ENCODE data around the gene CEP55. TPM values are rescaled to one million over a fixed set of nuclear protein-coding genes. Genes with fewer than 3 reads are reported as not detected.

The CEP55 gene
- total and polyA plus RNA-seq, 2 of the 8 experiments (the other 6 are each of a cell fraction or from before 2014, with no cell fraction given): 7.0 to 19.6 TPM

DNA sequence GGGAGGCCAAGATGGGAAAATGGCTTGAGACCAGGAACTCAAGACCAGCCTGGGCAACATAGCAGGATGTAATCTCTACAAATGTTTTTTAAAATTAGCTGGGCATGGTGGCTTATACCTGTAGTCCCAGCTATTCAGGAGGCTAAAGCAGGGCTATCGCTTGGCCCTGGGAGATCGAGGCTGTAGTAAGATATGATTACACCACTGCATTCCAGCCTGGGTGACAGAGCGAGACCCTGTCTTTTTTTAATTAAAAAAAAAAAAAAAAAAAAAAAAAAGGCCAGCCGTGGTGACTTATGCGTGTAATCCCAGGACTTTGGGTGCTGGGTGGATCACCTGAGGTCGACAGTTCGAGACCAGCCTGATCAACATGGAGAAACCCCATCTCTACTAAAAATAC, 41.7 kb upstream of the CEP55 start:
- DNase-seq (ENCODE audit: low read depth in 1 of 2, low spot score in 2 of 2): no peak
- CTCF ChIA-PET (ENCODE audit: partially characterized antibody): interaction anchor here (0.6 to 1.8 kb wide), 4 partner anchors 11 to 79 kb away, joined by 3 to 5 read pairs (median 3); no protein-coding TSS in a partner anchor
- no peak overlapping the region for H4K5ac ChIP-seq (ENCODE audit: insufficient read length, low read depth, low read length)
- H3K4me1 ChIP-seq (replicated peaks in 1 of 4; ENCODE audit: control insufficient read depth in 3 of 4, insufficient read depth in 4 of 4, low read length in 3 of 4): peaks cover 0 to 5% (median 2%) of the 10 kb centered on the region in 4 experiments; a peak in 3 of 7 replicates
- WGBS, 2 experiments (ENCODE audit: extremely low coverage in 1 of 2, insufficient coverage in 1 of 2, insufficient read length in 1 of 2, insufficient replicate concordance in 2 of 2, low coverage in 1 of 2, low lambda C conversion rate in 2 of 2, missing lambda C conversion rate in 1 of 2): 87% methylated on average over 6 of the region's 7 CpGs; no CpG with 5 or more reads in 1 of the 2 experiments
- no peak overlapping the region for H3K56ac ChIP-seq (replicated peaks; ENCODE audit: insufficient read length, low read depth, low read length)
- TF ChIP-seq BACH1 (IDR thresholded peaks at IDR 0.05; ENCODE audit: low read length) (no peak), TAF7 (optimal IDR thresholded peaks at IDR 0.05; ENCODE audit: borderline replicate concordance, low read depth, low read length) (no peak), TCF12 (IDR thresholded peaks at IDR 0.05; ENCODE audit: low read depth, low read length) (no peak), KDM4A (IDR thresholded peaks at IDR 0.05; ENCODE audit: low read depth, low read length, severe bottlenecking) (no peak), SUZ12 (IDR thresholded peaks at IDR 0.05; ENCODE audit: low read length) (no peak), CBX8 (IDR thresholded peaks at IDR 0.05; ENCODE audit: borderline replicate concordance, low read depth, low read length) (no peak), EP300 (IDR thresholded peaks at IDR 0.05; ENCODE audit: borderline replicate concordance in 1 of 2, low read depth in 2 of 2, low read length in 2 of 2) (no peak), SIN3A (conservative IDR thresholded peaks at IDR 0.05 in 1 of 2, IDR thresholded peaks at IDR 0.05 in 1 of 2; ENCODE audit: low read depth in 1 of 2, low read length in 2 of 2) (no peak), SIRT6 (IDR thresholded peaks at IDR 0.05; ENCODE audit: low read length) (no peak), RAD21 (IDR thresholded peaks at IDR 0.05 in 1 of 2, conservative IDR thresholded peaks at IDR 0.05 in 1 of 2; ENCODE audit: low read depth in 2 of 2, low read length in 2 of 2) (no peak)
- FAIRE-seq: no peak
- no peak overlapping the region for H2AFZ ChIP-seq (ENCODE audit: low read length)
- no peak overlapping the region for H3K4ac ChIP-seq (replicated peaks; ENCODE audit: insufficient read length, low read depth, low read length)
- no peak overlapping the region for H2BK12ac ChIP-seq (ENCODE audit: low read depth, low read length)
- H3K4me3 ChIP-seq (ENCODE audit: extremely low read depth in 1 of 4, insufficient read depth in 2 of 4, low read depth in 3 of 4, low read length in 4 of 4): no peak overlapping the region
- no peaks in the 10 kb centered on the region for H4K20me1 ChIP-seq (replicated peaks in 1 of 2; ENCODE audit: control insufficient read depth in 1 of 2, insufficient read depth in 2 of 2, low read length in 2 of 2)
- no peak overlapping the region for H2BK15ac ChIP-seq (ENCODE audit: low read length)
- no peak overlapping the region for H2BK120ac ChIP-seq (replicated peaks; ENCODE audit: low read depth, low read length)
- H3K79me1 ChIP-seq (ENCODE audit: low read depth, low read length): no peaks in the 10 kb centered on the region
- H3K27me3 ChIP-seq (replicated peaks in 1 of 4; ENCODE audit: control insufficient read depth in 3 of 4, extremely low read depth in 1 of 4, insufficient read depth in 3 of 4, low read length in 3 of 4): no peaks in the 10 kb centered on the region
- no peak overlapping the region for H2BK20ac ChIP-seq (ENCODE audit: low read length)
- no peak overlapping the region for H3K9ac ChIP-seq (replicated peaks in 1 of 4; ENCODE audit: extremely low read depth in 1 of 4, low read depth in 3 of 4, low read length in 3 of 4)
- no peak overlapping the region for H3K27ac ChIP-seq (ENCODE audit: low read depth, low read length)
- no peaks in the 10 kb centered on the region for H3K9me3 ChIP-seq (ENCODE audit: insufficient read depth in 2 of 2, low read depth in 1 of 2, low read length in 1 of 2)
- no peak overlapping the region for H3K18ac ChIP-seq (ENCODE audit: extremely low read depth, low read length)
- no peak overlapping the region for H3K4me2 ChIP-seq (ENCODE audit: insufficient read depth in 1 of 2, low read depth in 2 of 2, low read length in 2 of 2)
- POLR2A ChIA-PET (ENCODE audit: partially characterized antibody): interaction anchor here (2.9 kb wide), 1 partner anchor 17 kb away, joined by 12 read pairs; no protein-coding TSS in a partner anchor
- H4K8ac ChIP-seq (ENCODE audit: extremely low read depth, insufficient read depth, low read length): no peak overlapping the region
- no peak overlapping the region for H2BK5ac ChIP-seq (ENCODE audit: low read depth, low read length)
- H4K91ac ChIP-seq (replicated peaks; ENCODE audit: insufficient read length, low read length): no peak overlapping the region
- H3K23me2 ChIP-seq (ENCODE audit: low read depth, low read length): no peaks in the 10 kb centered on the region
- no peak overlapping the region for H3K14ac ChIP-seq (ENCODE audit: insufficient read length)
- H3K79me2 ChIP-seq (ENCODE audit: control insufficient read depth in 1 of 2, insufficient read depth in 2 of 2, low read length in 2 of 2): no peaks in the 10 kb centered on the region
- no peak overlapping the region for H3K23ac ChIP-seq (ENCODE audit: insufficient read length)
- H3K36me3 ChIP-seq (ENCODE audit: control insufficient read depth in 2 of 4, insufficient read depth in 4 of 4, low read length in 3 of 4): no peaks in the 10 kb centered on the region
- no peak overlapping the region for H2AK5ac ChIP-seq (ENCODE audit: low read depth, low read length)

All from H1 (cell line).